Stimulated activated CD4-positive, alpha-beta T cell treated with anti-CD3 and anti-CD28 coated beads, Interleukin-4, amount 100 ng/mL, for 4 hours (primary cell): ENCODE results near the gene MRPL34.

Experiments
- DNase-seq, 2 experiments: peaks; one replicate each; pipeline ENCODE4 v3.0.0-alpha.2; 2020

Gene MRPL34

GRCh38 chr19:17341845-17342244, 36.2 kb downstream of the MRPL34 start:
- no peak for DNase-seq

- DNase-seq: peak; percentile 66 to 78
Measured at GRCh38 chr19:17346109-17346671, 40.5 kb downstream of the MRPL34 start.

GRCh38 chr19:17347361-17347760, 41.7 kb downstream of the MRPL34 start:
- no peak for DNase-seq

GRCh38 chr19:17347877-17348276, 42.2 kb downstream of the MRPL34 start:
- DNase-seq: no peak

- DNase-seq: no peak
Measured at GRCh38 chr19:17348700-17349099, 43.0 kb downstream of the MRPL34 start.

- DNase-seq: no peak
Measured at GRCh38 chr19:17351815-17352435, 46.3 kb downstream of the MRPL34 start.

GRCh38 chr19:17352608-17353280, 47.1 kb downstream of the MRPL34 start:
- no peak for DNase-seq

DNA sequence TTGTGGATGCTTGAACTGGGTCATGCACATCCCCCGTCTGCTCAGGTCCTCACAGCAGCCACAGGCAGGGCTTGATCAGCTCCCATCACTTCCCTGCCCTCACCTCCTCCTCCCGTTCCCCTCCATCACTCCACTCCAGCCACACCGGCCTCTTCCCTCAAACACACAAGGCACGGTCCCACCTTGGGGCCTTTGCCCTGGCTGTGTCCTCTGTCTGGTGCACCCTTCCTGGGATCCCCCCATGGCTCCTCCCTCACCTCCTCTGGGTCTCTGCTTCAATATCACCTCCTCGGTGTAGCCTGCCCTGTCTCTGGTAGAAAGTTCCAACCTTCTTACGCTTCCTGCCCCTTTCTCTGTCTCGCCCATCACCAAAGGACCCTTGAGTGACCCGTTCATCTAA, 47.7 kb downstream of the MRPL34 start:
- no peak for DNase-seq
